Coronary artery (tissue), 2 donors: ENCODE measurements around the gene GGCX.

Experiments
- DNase-seq: peaks from one replicate; pipeline ENCODE4 v3.0.0-alpha.2; 2017; ENCODE audit warnings: low spot score
- H3K27ac ChIP-seq, 2 donors: fragments of 200-600 bp; sonication (generic); one replicate each; pipeline ENCODE4 v1.5.1; 2016 to 2019
- H3K4me3 ChIP-seq: fragments of 200-600 bp; sonication (generic); 2 replicates; pipeline ENCODE4 v1.5.1; 2016; ENCODE audit warnings: mild to moderate bottlenecking, moderate library complexity
- CTCF ChIP-seq: fragments of 200-600 bp; sonication (generic); IDR thresholded peaks from one replicate; pipeline ENCODE4 v1.5.1; 2019; ENCODE audit warnings: antibody characterized with exemption

The GGCX gene

GRCh38 chr2:85542777-85543176 is 18.5 kb downstream of the GGCX start:
- no peak for DNase-seq
- TF ChIP-seq CTCF, result no peak
- Histone ChIP-seq H3K27ac (peak overlapping the region in 1 of 2 donors; percentile 45), H3K4me3 (peak overlapping the region; percentile 91)

GRCh38 chr2:85541753-85542457 is 19.4 kb downstream of the GGCX start:
- peak overlapping the region; percentile 91 for H3K4me3 ChIP-seq
- DNase-seq, result no peak
- H3K27ac ChIP-seq, result peak overlapping the region; percentile 45 to 100
- TF ChIP-seq CTCF, result no peak

- no peak for DNase-seq
- Histone ChIP-seq H3K27ac (peak overlapping the region; percentile 45 to 100), H3K4me3 (peak overlapping the region; percentile 91)
- no peak for TF ChIP-seq CTCF
Measured at GRCh38 chr2:85541262-85541661, 20.0 kb downstream of the GGCX start.

- H3K27ac ChIP-seq, result peak overlapping the region; percentile 97 to 100
- peak overlapping the region; percentile 91 for H3K4me3 ChIP-seq
- DNase-seq, result no peak
- TF ChIP-seq CTCF, result no peak
Measured at GRCh38 chr2:85540133-85540648, 21.1 kb downstream of the GGCX start.

- H3K27ac ChIP-seq, result peak overlapping the region; percentile 97 to 100
- DNase-seq, result peak; percentile 89
- TF ChIP-seq CTCF, result no peak
- peak overlapping the region; percentile 91 for H3K4me3 ChIP-seq
Measured at GRCh38 chr2:85539361-85540132, 21.7 kb downstream of the GGCX start.

GRCh38 chr2:85538507-85539360 is 22.6 kb downstream of the GGCX start, which contains the start of gene MAT2A:
Gene MAT2A (plus strand): TSS chr2:85539168. CDS start chr2:85539288, 120 bp downstream.
- H3K4me3 ChIP-seq, result peak within 1 kb of the TSS; percentile 91
- peak; percentile 53 for TF ChIP-seq CTCF
- peak; percentile 96 for DNase-seq
- H3K27ac ChIP-seq, result peak within 1 kb of the TSS; percentile 97 to 100
